Smooth muscle cell of the brain vasculature (primary cell): ENCODE results near the gene PNMA5.
"Not testable (repeated sequence)": the region's sequence is repeated elsewhere in the genome, so short reads cannot be mapped to it uniquely, and the experiment has no call there.

Source experiments
- DNase-seq: peaks from one replicate; pipeline ENCODE4 v3.0.0-alpha.2; 2012; ENCODE audit warnings: low read depth, low spot score

Gene PNMA5

GRCh38 chrX:152993933-152994332 lies at the start of gene PNMA5:
Gene PNMA5 (minus strand): TSS chrX:152994116. CDS start chrX:152991598, 2,518 bp downstream.
- DNase-seq = no peak

GRCh38 chrX:153032397-153033118 lies 38.6 kb upstream of the PNMA5 start:
- no peak for DNase-seq

- no peak for DNase-seq
These were observed 36.9 kb upstream of the PNMA5 start for GRCh38 chrX:153030801-153031200.

- no peak for DNase-seq
These were observed 36.0 kb upstream of the PNMA5 start for GRCh38 chrX:153029875-153030274.

GRCh38 chrX:153029162-153029561 lies 35.2 kb upstream of the PNMA5 start:
- DNase-seq = no peak

GRCh38 chrX:153028487-153028886 lies 34.6 kb upstream of the PNMA5 start:
- not testable (repeated sequence) for DNase-seq

GRCh38 chrX:153026501-153026900 lies 32.6 kb upstream of the PNMA5 start:
- DNase-seq = not testable (repeated sequence)

GRCh38 chrX:153019166-153019565 lies 25.2 kb upstream of the PNMA5 start:
- no peak for DNase-seq

- DNase-seq = not testable (repeated sequence)
These were observed 23.3 kb upstream of the PNMA5 start for GRCh38 chrX:153017174-153017573.

- DNase-seq = no peak
These were observed 10.9 kb upstream of the PNMA5 start for GRCh38 chrX:153004780-153005179.

- DNase-seq = no peak
These were observed 10.1 kb upstream of the PNMA5 start for GRCh38 chrX:153003981-153004380.

- DNase-seq = not testable (repeated sequence)
These were observed 8.3 kb upstream of the PNMA5 start for GRCh38 chrX:153002182-153002581.

- no peak for DNase-seq
These were observed 3.4 kb upstream of the PNMA5 start for GRCh38 chrX:152997337-152997736.

GRCh38 chrX:152992115-152992514 lies 1.8 kb downstream of the PNMA5 start:
- DNase-seq = no peak

GRCh38 chrX:152991123-152991522 lies 2.8 kb downstream of the PNMA5 start:
- DNase-seq = no peak

GRCh38 chrX:152989292-152989658 lies 4.6 kb downstream of the PNMA5 start:
- peak; percentile 12 for DNase-seq

GRCh38 chrX:152988536-152989291 lies 5.2 kb downstream of the PNMA5 start:
- DNase-seq = no peak

- DNase-seq = no peak
These were observed 6.1 kb downstream of the PNMA5 start for GRCh38 chrX:152987801-152988200.

- not testable (repeated sequence) for DNase-seq
These were observed 6.8 kb downstream of the PNMA5 start for GRCh38 chrX:152987156-152987555.

GRCh38 chrX:152985383-152985782 lies 8.5 kb downstream of the PNMA5 start:
- DNase-seq = not testable (repeated sequence)

GRCh38 chrX:152968193-152968592 lies 25.7 kb downstream of the PNMA5 start:
- no peak for DNase-seq

- DNase-seq = no peak
These were observed 33.8 kb downstream of the PNMA5 start for GRCh38 chrX:152960115-152960514.

- no peak for DNase-seq
These were observed 34.3 kb downstream of the PNMA5 start for GRCh38 chrX:152959626-152960025.
